ENCODE data around the gene TDRD7. TPM values are rescaled to one million over a fixed set of nuclear protein-coding genes. Genes with fewer than 3 reads are reported as not detected.

Gene TDRD7
- total and polyA plus RNA-seq, 2 donors from 2014 or later, result 7.8 to 15.0 TPM

DNA sequence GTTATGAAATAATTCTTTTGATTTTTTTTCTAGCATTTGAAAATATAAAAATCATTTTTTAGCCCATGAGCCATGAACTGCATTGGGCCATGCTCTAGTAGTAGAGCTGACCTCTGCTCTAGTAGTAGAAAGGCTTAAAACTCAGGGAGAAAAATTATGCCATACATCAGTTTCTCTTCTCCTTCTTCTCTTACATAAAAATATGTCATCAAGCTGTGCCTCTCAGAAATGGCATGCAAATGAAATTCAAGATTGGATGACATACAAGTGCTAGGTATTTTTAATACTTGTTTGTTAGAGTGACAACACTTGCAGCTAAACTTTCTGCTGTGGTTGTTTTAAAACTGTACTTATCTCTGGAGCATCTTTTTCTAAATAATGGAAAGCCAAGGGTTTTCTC lies 47.4 kb downstream of the TDRD7 start:
- TF ChIP-seq, protein P1, sequence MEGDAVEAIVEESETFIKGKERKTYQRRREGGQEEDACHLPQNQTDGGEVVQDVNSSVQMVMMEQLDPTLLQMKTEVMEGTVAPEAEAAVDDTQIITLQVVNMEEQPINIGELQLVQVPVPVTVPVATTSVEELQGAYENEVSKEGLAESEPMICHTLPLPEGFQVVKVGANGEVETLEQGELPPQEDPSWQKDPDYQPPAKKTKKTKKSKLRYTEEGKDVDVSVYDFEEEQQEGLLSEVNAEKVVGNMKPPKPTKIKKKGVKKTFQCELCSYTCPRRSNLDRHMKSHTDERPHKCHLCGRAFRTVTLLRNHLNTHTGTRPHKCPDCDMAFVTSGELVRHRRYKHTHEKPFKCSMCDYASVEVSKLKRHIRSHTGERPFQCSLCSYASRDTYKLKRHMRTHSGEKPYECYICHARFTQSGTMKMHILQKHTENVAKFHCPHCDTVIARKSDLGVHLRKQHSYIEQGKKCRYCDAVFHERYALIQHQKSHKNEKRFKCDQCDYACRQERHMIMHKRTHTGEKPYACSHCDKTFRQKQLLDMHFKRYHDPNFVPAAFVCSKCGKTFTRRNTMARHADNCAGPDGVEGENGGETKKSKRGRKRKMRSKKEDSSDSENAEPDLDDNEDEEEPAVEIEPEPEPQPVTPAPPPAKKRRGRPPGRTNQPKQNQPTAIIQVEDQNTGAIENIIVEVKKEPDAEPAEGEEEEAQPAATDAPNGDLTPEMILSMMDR (IDR thresholded peaks at IDR 0.05; ENCODE audit: borderline replicate concordance, extremely low read depth, insufficient read depth), result no peak
- H3K27me3 ChIP-seq (ENCODE audit: control insufficient read depth, insufficient read depth, low read length), result no peaks in the 10 kb centered on the region
- no peak overlapping the region for H3K4me3 ChIP-seq (ENCODE audit: low read length in 3 of 3)
- intact Hi-C loops (cut with DNase I), result no loop called here
- no peaks in the 10 kb centered on the region for H3K9me3 ChIP-seq (ENCODE audit: control insufficient read depth in 2 of 3, insufficient read depth in 1 of 3, low read length in 3 of 3)
- FAIRE-seq (no peak), DNase-seq (no peak)
- H3K4me1 ChIP-seq (ENCODE audit: control insufficient read depth in 2 of 3, insufficient read depth in 2 of 3, low read depth in 1 of 3, low read length in 3 of 3), result no peaks in the 10 kb centered on the region
- no peak overlapping the region for H3K27ac ChIP-seq (ENCODE audit: low read depth in 2 of 2, low read length in 2 of 2)
- H3K9ac ChIP-seq (ENCODE audit: low read length in 3 of 3), result no peak overlapping the region
- no peaks in the 10 kb centered on the region for H3K36me3 ChIP-seq (ENCODE audit: control insufficient read depth in 2 of 3, insufficient read depth in 3 of 3, low read length in 3 of 3)

DNA sequence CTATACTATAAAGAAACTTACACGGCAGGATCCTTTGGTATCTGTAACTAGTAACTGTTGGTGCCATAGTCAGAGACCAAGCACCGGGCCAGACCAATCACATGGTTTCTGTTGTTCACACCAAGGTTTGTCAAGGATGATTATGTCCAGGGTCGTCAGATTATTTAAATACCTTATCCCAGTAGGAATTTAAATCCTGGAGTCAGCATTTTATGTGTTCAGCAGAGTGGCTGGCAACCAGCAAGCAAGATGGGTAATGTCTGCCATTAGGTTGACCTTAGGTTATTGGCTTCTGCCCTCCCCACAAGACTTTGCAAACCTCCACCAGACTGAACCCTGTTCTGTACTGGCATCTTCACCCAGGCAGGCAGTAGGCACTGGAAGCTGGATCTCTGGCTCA lies 50.3 kb downstream of the TDRD7 start:
- H3K9ac ChIP-seq (ENCODE audit: low read length in 3 of 3), result no peak overlapping the region
- DNase-seq (no peak), FAIRE-seq (no peak)
- TF ChIP-seq, protein P1 (IDR thresholded peaks at IDR 0.05; ENCODE audit: borderline replicate concordance, extremely low read depth, insufficient read depth), result no peak
- H3K9me3 ChIP-seq (ENCODE audit: control insufficient read depth in 2 of 3, insufficient read depth in 1 of 3, low read length in 3 of 3), result no peaks in the 10 kb centered on the region
- H3K4me1 ChIP-seq (ENCODE audit: control insufficient read depth in 2 of 3, insufficient read depth in 2 of 3, low read depth in 1 of 3, low read length in 3 of 3), result no peaks in the 10 kb centered on the region
- intact Hi-C loops (cut with DNase I), result no loop called here
- H3K27me3 ChIP-seq (ENCODE audit: control insufficient read depth, insufficient read depth, low read length), result no peaks in the 10 kb centered on the region
- H3K4me3 ChIP-seq (ENCODE audit: low read length in 3 of 3), result no peak overlapping the region
- H3K27ac ChIP-seq (ENCODE audit: low read depth in 2 of 2, low read length in 2 of 2), result no peak overlapping the region
- H3K36me3 ChIP-seq (ENCODE audit: control insufficient read depth in 2 of 3, insufficient read depth in 3 of 3, low read length in 3 of 3), result peaks cover 0 to 5% (median 2%) of the 10 kb centered on the region in 3 donors

DNA sequence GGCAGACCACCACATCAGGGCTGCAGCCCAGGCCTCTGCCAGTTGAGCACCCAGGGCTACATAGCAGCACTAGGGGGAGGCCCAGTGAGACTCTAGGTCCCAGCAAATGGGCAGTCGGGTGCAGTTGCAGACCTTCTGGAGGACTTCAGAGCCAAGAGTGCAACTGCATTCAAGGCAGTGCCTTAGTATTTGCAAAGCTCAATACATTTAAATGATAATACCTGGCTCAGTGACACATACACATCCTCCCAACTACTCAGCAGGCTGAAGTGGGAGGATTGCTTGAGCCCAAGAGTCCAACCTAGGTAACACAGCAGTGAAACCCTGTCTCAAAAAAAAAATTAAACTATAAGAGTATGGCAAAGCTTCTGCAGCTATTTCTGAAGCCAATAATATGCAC lies 51.0 kb downstream of the TDRD7 start:
- intact Hi-C loops (cut with DNase I), result no loop called here
- FAIRE-seq (no peak), DNase-seq (no peak)
- TF ChIP-seq, protein P1 (IDR thresholded peaks at IDR 0.05; ENCODE audit: borderline replicate concordance, extremely low read depth, insufficient read depth), result no peak
- H3K4me1 ChIP-seq (ENCODE audit: control insufficient read depth in 2 of 3, insufficient read depth in 2 of 3, low read depth in 1 of 3, low read length in 3 of 3), result no peaks in the 10 kb centered on the region
- H3K27ac ChIP-seq (ENCODE audit: low read depth in 2 of 2, low read length in 2 of 2), result no peak overlapping the region
- no peaks in the 10 kb centered on the region for H3K9me3 ChIP-seq (ENCODE audit: control insufficient read depth in 2 of 3, insufficient read depth in 1 of 3, low read length in 3 of 3)
- H3K9ac ChIP-seq (ENCODE audit: low read length in 3 of 3), result no peak overlapping the region
- no peak overlapping the region for H3K4me3 ChIP-seq (ENCODE audit: low read length in 3 of 3)
- H3K36me3 ChIP-seq (ENCODE audit: control insufficient read depth in 2 of 3, insufficient read depth in 3 of 3, low read length in 3 of 3), result peaks cover 0 to 5% (median 2%) of the 10 kb centered on the region in 3 donors
- H3K27me3 ChIP-seq (ENCODE audit: control insufficient read depth, insufficient read depth, low read length), result no peaks in the 10 kb centered on the region
